ENCODE data around the gene CERS5.

Gene CERS5

GRCh38 chr12:50105913-50106450 lies 61.2 kb downstream of the CERS5 start:
- Histone ChIP-seq H3K9me2 (ENCODE audit: low read depth, low read length) (no peaks in the 10 kb centered on the region), H3K27me3 (ENCODE audit: insufficient read depth, low read length) (no peaks in the 10 kb centered on the region), H3K4me2 (ENCODE audit: low read length) (no peak overlapping the region), H4K20me1 (ENCODE audit: insufficient read depth, low read length) (no peaks in the 10 kb centered on the region), H3F3A (ENCODE audit: insufficient read depth, low read length) (no peaks in the 10 kb centered on the region), H3K4me3 (ENCODE audit: low read depth, low read length, poor library complexity, severe bottlenecking) (no peak overlapping the region), H3K36me3 (ENCODE audit: insufficient read depth, low read length) (peaks cover 9% of the 10 kb centered on the region; the same call in 1 of the 2 replicates), H2AFZ (ENCODE audit: low read length) (no peak overlapping the region), H3K4me1 (ENCODE audit: insufficient read depth, low read length, severe bottlenecking) (peaks cover 18% of the 10 kb centered on the region), H3K9me3 (ENCODE audit: low read length) (no peaks in the 10 kb centered on the region), H3K79me2 (ENCODE audit: insufficient read depth, low read length) (no peaks in the 10 kb centered on the region), H3K9ac (ENCODE audit: low read length) (no peak overlapping the region), H3K27ac (ENCODE audit: low read depth, low read length, poor library complexity, severe bottlenecking) (no peak overlapping the region)
- TF ChIP-seq EZH2 (IDR thresholded peaks at IDR 0.05; ENCODE audit: borderline replicate concordance, low read length) (no peak), CTCF (IDR thresholded peaks at IDR 0.05; ENCODE audit: low read length) (no peak)

GRCh38 chr12:50104417-50105366 lies 62.5 kb downstream of the CERS5 start:
- H3K27ac ChIP-seq (ENCODE audit: low read depth, low read length, poor library complexity, severe bottlenecking) = no peak overlapping the region
- H3K27me3 ChIP-seq (ENCODE audit: insufficient read depth, low read length) = no peaks in the 10 kb centered on the region
- H3F3A ChIP-seq (ENCODE audit: insufficient read depth, low read length) = no peaks in the 10 kb centered on the region
- no peaks in the 10 kb centered on the region for H3K79me2 ChIP-seq (ENCODE audit: insufficient read depth, low read length)
- H3K4me2 ChIP-seq (ENCODE audit: low read length) = no peak overlapping the region
- H3K4me1 ChIP-seq (ENCODE audit: insufficient read depth, low read length, severe bottlenecking) = peaks cover 6% of the 10 kb centered on the region
- TF ChIP-seq EZH2 (IDR thresholded peaks at IDR 0.05; ENCODE audit: borderline replicate concordance, low read length) (no peak), CTCF (IDR thresholded peaks at IDR 0.05; ENCODE audit: low read length) (no peak)
- H3K9me3 ChIP-seq (ENCODE audit: low read length) = no peaks in the 10 kb centered on the region
- H3K36me3 ChIP-seq (ENCODE audit: insufficient read depth, low read length) = peaks cover 20% of the 10 kb centered on the region
- H3K9ac ChIP-seq (ENCODE audit: low read length) = no peak overlapping the region
- H2AFZ ChIP-seq (ENCODE audit: low read length) = no peak overlapping the region
- H3K4me3 ChIP-seq (ENCODE audit: low read depth, low read length, poor library complexity, severe bottlenecking) = no peak overlapping the region
- no peaks in the 10 kb centered on the region for H3K9me2 ChIP-seq (ENCODE audit: low read depth, low read length)
- H4K20me1 ChIP-seq (ENCODE audit: insufficient read depth, low read length) = no peaks in the 10 kb centered on the region

GRCh38 chr12:50103767-50104321 lies 63.3 kb downstream of the CERS5 start, which contains the start of gene GPD1:
Gene GPD1, plus strand, starts transcription at chr12:50104008. Its CDS starts 43 bp downstream, at chr12:50104051.
- Histone ChIP-seq H4K20me1 (ENCODE audit: insufficient read depth, low read length) (no peaks in the 10 kb centered on the region), H3K4me2 (ENCODE audit: low read length) (no peak within 1 kb of the TSS), H3K4me3 (ENCODE audit: low read depth, low read length, poor library complexity, severe bottlenecking) (no peak within 1 kb of the TSS), H3K9me3 (ENCODE audit: low read length) (no peaks in the 10 kb centered on the region), H2AFZ (ENCODE audit: low read length) (no peak within 1 kb of the TSS), H3K27me3 (ENCODE audit: insufficient read depth, low read length) (no peaks in the 10 kb centered on the region), H3F3A (ENCODE audit: insufficient read depth, low read length) (no peaks in the 10 kb centered on the region), H3K79me2 (ENCODE audit: insufficient read depth, low read length) (no peaks in the 10 kb centered on the region), H3K36me3 (ENCODE audit: insufficient read depth, low read length) (peaks cover 29% of the 10 kb centered on the region), H3K27ac (ENCODE audit: low read depth, low read length, poor library complexity, severe bottlenecking) (no peak within 1 kb of the TSS), H3K9ac (ENCODE audit: low read length) (no peak within 1 kb of the TSS), H3K9me2 (ENCODE audit: low read depth, low read length) (no peaks in the 10 kb centered on the region), H3K4me1 (ENCODE audit: insufficient read depth, low read length, severe bottlenecking) (peaks cover 6% of the 10 kb centered on the region)
- no peak for TF ChIP-seq CTCF (IDR thresholded peaks at IDR 0.05; ENCODE audit: low read length)
- TF ChIP-seq EZH2 (IDR thresholded peaks at IDR 0.05; ENCODE audit: borderline replicate concordance, low read length) = no peak

All from OCI-LY1 (cell line).